Fibroblast of lung (primary cell): Measurements from ENCODE around the gene WTAP. TPM values are rescaled to one million over a fixed set of nuclear protein-coding genes. Genes with fewer than 3 reads are reported as not detected.
A peak's percentile ranks its signal among the peaks of the same experiment; 100 is the strongest.

Experiments
- DNase-seq, 2 donors: peaks; one replicate each; pipeline versions ENCODE4 v3.0.0 to v3.0.0-alpha.2; 2010; ENCODE audit warnings: low read depth in 2 of 2
- H2AFZ ChIP-seq: 2 replicates; pipeline ENCODE4 v1.5.1; 2012; ENCODE audit warnings: low read length, control low read depth, inconsistent platforms
- H3K27ac ChIP-seq: 2 replicates; pipeline ENCODE4 v1.5.1; 2011; ENCODE audit warnings: low read length, control low read depth; ENCODE audit not compliant: insufficient read depth
- H3K27me3 ChIP-seq: 2 replicates; pipeline ENCODE4 v1.5.1; 2011; ENCODE audit warnings: mild to moderate bottlenecking, low read length; ENCODE audit not compliant: control insufficient read depth, insufficient read depth
- H3K36me3 ChIP-seq: 2 replicates; pipeline ENCODE4 v1.5.1; 2011; ENCODE audit warnings: low read length; ENCODE audit not compliant: control insufficient read depth, insufficient read depth
- H3K4me1 ChIP-seq: 2 replicates; pipeline ENCODE4 v1.5.1; 2011; ENCODE audit warnings: low read length; ENCODE audit not compliant: control insufficient read depth, insufficient read depth; ENCODE audit errors: extremely low read depth
- H3K4me2 ChIP-seq: 2 replicates; pipeline ENCODE4 v1.5.1; 2011; ENCODE audit warnings: low read length, control low read depth; ENCODE audit not compliant: insufficient read depth; ENCODE audit errors: extremely low read depth
- H3K4me3 ChIP-seq, 4 experiments: fragments of 200-600 bp in 1 of 4; sonication (generic) in 1 of 4; replicated peaks in 1 of 4; 2 replicates each; pipeline ENCODE4 v1.5.1; 2011 to 2016; ENCODE audit warnings: low read length in 4 of 4, low read depth in 3 of 4, mild to moderate bottlenecking in 3 of 4, control low read depth in 2 of 4, inconsistent platforms in 1 of 4, mixed read lengths in 1 of 4; ENCODE audit not compliant: insufficient read depth in 1 of 4; ENCODE audit errors: control extremely low read depth in 1 of 4
- H3K79me2 ChIP-seq: 2 replicates; pipeline ENCODE4 v1.5.1; 2012; ENCODE audit warnings: mild to moderate bottlenecking, low read length, inconsistent platforms; ENCODE audit not compliant: control insufficient read depth, insufficient read depth
- H3K9ac ChIP-seq: 2 replicates; pipeline ENCODE4 v1.5.1; 2011; ENCODE audit warnings: mild to moderate bottlenecking, low read length, control low read depth; ENCODE audit not compliant: insufficient read depth
- H3K9me3 ChIP-seq: 2 replicates; pipeline ENCODE4 v1.5.1; 2012; ENCODE audit warnings: low read depth, low read length; ENCODE audit not compliant: control insufficient read depth, insufficient read depth
- H4K20me1 ChIP-seq: 2 replicates; pipeline ENCODE4 v1.5.1; 2011; ENCODE audit warnings: low read length; ENCODE audit not compliant: control insufficient read depth, insufficient read depth; ENCODE audit errors: extremely low read depth
- CTCF ChIP-seq, 2 donors: IDR thresholded peaks in 1 of 2; conservative IDR thresholded peaks in 1 of 2; 1 replicate in 1 of 2; 2 replicates in 1 of 2; pipeline ENCODE4 v1.5.1; 2011 to 2012; ENCODE audit warnings: low read length in 2 of 2, control low read depth in 1 of 2, inconsistent platforms in 1 of 2, low read depth in 1 of 2, mild to moderate bottlenecking in 1 of 2
- EZH2 ChIP-seq: IDR thresholded peaks from 2 replicates; pipeline ENCODE4 v1.5.1; 2012; ENCODE audit warnings: low read length, control low read depth, mild to moderate bottlenecking; ENCODE audit errors: missing control alignments
- polyA plus RNA-seq, 2 donors: library from polyadenylated mRNA; depleted of rRNA in 1 of 2; stranded (reverse) in 1 of 2; unstranded in 1 of 2; fragments of >200 nt; gene quantifications; 2 replicates each; pipeline ENCODE4 v1.2.1, GENCODE V29; 2011 to 2012; ENCODE audit warnings: missing spikeins in 1 of 2
- total RNA-seq: library from RNA; depleted of rRNA; stranded (reverse); fragments of >200 nt; gene quantifications from 2 replicates; pipeline ENCODE4 v1.2.1, GENCODE V29; 2014

WTAP gene
- total and polyA plus RNA-seq, 2 donors (not counting 1 experiment from before 2014, with no cell fraction given), result 52.7 to 124 TPM

GRCh38 chr6:159754959-159755914 is 27.9 kb downstream of the WTAP start:
- Histone ChIP-seq H3K9ac (no peak overlapping the region), H3K27ac (no peak overlapping the region), H3K79me2 (peaks cover 5% of the 10 kb centered on the region), H3K4me2 (no peak overlapping the region), H4K20me1 (no peaks in the 10 kb centered on the region), H3K36me3 (peaks cover 22% of the 10 kb centered on the region), H3K4me3 (no peak overlapping the region), H3K27me3 (no peaks in the 10 kb centered on the region), H3K4me1 (peaks cover 5% of the 10 kb centered on the region), H2AFZ (no peak overlapping the region), H3K9me3 (no peaks in the 10 kb centered on the region)
- TF ChIP-seq EZH2 (no peak), CTCF (conservative IDR thresholded peaks at IDR 0.05 in 1 of 2, IDR thresholded peaks at IDR 0.05 in 1 of 2; ENCODE audit: low read depth in 1 of 2, low read length in 2 of 2) (no peak)
- peak; percentile 6 to 11 for DNase-seq

- H3K36me3 ChIP-seq, result peaks cover 21% of the 10 kb centered on the region
- no peaks in the 10 kb centered on the region for H4K20me1 ChIP-seq
- no peak overlapping the region for H3K27ac ChIP-seq
These were observed 29.2 kb downstream of the WTAP start for GRCh38 chr6:159756508-159756907.

More at GRCh38 chr6:159756508-159756907, 29.2 kb downstream of the WTAP start:
- Histone ChIP-seq H3K9ac (no peak overlapping the region), H3K27me3 (no peaks in the 10 kb centered on the region), H3K4me3 (no peak overlapping the region), H3K9me3 (no peaks in the 10 kb centered on the region), H2AFZ (no peak overlapping the region), H3K4me1 (peaks cover 17% of the 10 kb centered on the region), H3K79me2 (peaks cover 5% of the 10 kb centered on the region), H3K4me2 (no peak overlapping the region)
- no peak for DNase-seq
- no peak for TF ChIP-seq EZH2
- TF ChIP-seq CTCF (conservative IDR thresholded peaks at IDR 0.05 in 1 of 2, IDR thresholded peaks at IDR 0.05 in 1 of 2; ENCODE audit: low read depth in 1 of 2, low read length in 2 of 2), result no peak
